C4-2B (cell line): ENCODE results near the gene TMEM151A.

Experiments
- CTCF ChIP-seq: fragments of 450-650 bp; conservative IDR thresholded peaks from 2 replicates; pipeline ENCODE4 v1.5.1; 2017; ENCODE audit warnings: mild to moderate bottlenecking
- ZFX ChIP-seq: fragments of 450-650 bp; IDR thresholded peaks from 2 replicates; pipeline ENCODE4 v1.6.1; 2017

GRCh38 chr11:66247801-66248200 is 43.9 kb upstream of the TMEM151A start:
- TF ChIP-seq CTCF (no peak), ZFX (no peak)
